ENCODE measurements around the gene ZNF423. TPM values are rescaled to one million over a fixed set of nuclear protein-coding genes. Genes with fewer than 3 reads are reported as not detected.
A peak's percentile ranks its signal among the peaks of the same experiment; 100 is the strongest.

The ZNF423 gene
- total RNA-seq, 6 experiments from 2014 or later, result not detected

DNA sequence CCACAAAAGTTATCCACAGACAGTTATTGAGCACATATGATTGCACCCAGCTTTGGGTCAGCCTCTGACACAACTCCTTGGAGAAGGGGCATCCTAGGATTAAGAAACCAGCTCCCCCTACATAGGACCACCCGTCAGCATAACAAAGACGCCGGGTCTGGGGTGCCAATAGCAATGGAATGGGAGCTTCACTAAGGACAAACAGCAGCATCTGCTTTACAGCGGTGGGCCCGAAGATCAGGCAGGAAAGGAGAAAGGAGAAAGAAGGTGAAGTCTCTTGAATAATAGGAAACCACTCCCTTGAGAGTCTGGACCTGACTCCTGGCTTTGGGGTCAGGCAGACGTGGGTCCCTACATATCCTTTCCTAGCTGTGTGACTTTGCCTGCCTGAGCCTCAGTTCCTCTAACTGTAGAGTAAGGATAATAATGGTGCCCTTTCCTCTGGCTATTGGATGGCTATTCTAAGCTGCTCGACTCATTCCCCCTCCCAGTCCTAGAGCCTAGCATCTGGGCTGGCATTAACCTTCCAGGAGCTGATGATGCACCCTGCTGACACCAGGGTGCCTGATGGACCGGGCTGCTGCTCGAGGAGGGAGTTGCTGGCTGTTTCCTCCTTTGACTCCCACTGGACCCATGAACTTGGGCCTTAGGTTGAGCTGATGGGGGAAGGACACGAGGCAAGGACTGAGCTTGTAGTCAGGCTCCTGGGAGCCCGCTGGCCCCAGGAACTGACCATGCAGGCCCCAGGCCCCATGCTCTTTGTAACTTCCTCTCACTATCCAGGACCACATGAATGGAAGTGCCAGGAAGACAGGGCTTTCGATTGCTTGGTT, 388.2 kb downstream of the ZNF423 start:
- H3K27me3 Mint-ChIP-seq (ENCODE audit: insufficient read depth), result peaks cover 3% of the 10 kb centered on the region; the same call in 1 of the 2 replicates
- no peak overlapping the region for H3K4me3 Mint-ChIP-seq
- H3K4me1 Mint-ChIP-seq (ENCODE audit: low read depth), result no peaks in the 10 kb centered on the region
- no peak for TF ChIP-seq CTCF (IDR thresholded peaks at IDR 0.05)
- H3K9me3 Mint-ChIP-seq, result peaks cover 24% of the 10 kb centered on the region
- DNase-seq, result no peak
- no peaks in the 10 kb centered on the region for H3K36me3 Mint-ChIP-seq (ENCODE audit: low read depth)
- H3K27ac Mint-ChIP-seq, result no peak overlapping the region

DNA sequence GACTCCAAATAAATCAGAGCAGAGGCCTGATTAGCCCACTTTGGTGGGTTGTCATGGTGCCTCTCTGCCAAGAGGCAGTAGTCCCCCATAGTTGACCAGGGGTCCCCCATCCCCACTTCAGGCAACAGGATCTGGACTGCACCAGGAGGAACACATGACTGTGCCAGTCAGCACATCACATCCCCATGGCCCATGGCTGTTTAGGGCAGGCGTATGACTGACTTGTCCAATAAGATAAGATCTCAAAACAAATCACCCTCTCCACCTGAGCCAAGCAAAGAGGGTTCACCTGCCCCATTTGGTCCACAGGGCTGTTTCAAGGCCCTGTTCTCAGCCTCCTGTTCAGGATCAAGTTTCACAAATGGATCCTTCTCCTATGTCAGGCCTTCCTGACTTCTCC, 389.0 kb downstream of the ZNF423 start:
- Mint-ChIP-seq H3K4me3 (no peak overlapping the region), H3K27me3 (ENCODE audit: insufficient read depth) (peaks cover 4% of the 10 kb centered on the region; the same call in 1 of the 2 replicates), H3K4me1 (ENCODE audit: low read depth) (no peaks in the 10 kb centered on the region), H3K27ac (no peak overlapping the region), H3K36me3 (ENCODE audit: low read depth) (peaks cover 4% of the 10 kb centered on the region; the same call in 1 of the 2 replicates), H3K9me3 (peaks cover 29% of the 10 kb centered on the region)
- no peak for DNase-seq
- TF ChIP-seq CTCF (IDR thresholded peaks at IDR 0.05), result no peak

DNA sequence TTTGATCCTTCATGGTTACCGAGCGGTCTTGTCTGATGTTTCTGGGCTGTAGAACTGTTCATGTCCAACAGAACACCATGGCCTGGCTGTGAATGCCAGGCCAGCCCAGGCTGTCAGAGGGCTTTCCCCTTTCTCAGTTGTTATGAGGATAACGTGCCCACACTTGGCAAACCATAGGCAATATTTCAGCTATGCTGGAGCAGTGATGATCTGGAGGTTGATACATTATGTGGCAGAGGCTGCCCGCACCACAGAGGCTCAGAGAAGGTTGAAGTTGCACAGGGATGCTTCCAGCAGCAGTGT, 389.4 kb downstream of the ZNF423 start:
- H3K27ac Mint-ChIP-seq, result no peak overlapping the region
- H3K27me3 Mint-ChIP-seq (ENCODE audit: insufficient read depth), result peaks cover 4% of the 10 kb centered on the region; the same call in 1 of the 2 replicates
- peaks cover 29% of the 10 kb centered on the region for H3K9me3 Mint-ChIP-seq
- TF ChIP-seq CTCF (IDR thresholded peaks at IDR 0.05), result no peak
- H3K4me1 Mint-ChIP-seq (ENCODE audit: low read depth), result no peaks in the 10 kb centered on the region
- no peak overlapping the region for H3K4me3 Mint-ChIP-seq
- DNase-seq, result no peak
- peaks cover 4% of the 10 kb centered on the region; the same call in 1 of the 2 replicates for H3K36me3 Mint-ChIP-seq (ENCODE audit: low read depth)

DNA sequence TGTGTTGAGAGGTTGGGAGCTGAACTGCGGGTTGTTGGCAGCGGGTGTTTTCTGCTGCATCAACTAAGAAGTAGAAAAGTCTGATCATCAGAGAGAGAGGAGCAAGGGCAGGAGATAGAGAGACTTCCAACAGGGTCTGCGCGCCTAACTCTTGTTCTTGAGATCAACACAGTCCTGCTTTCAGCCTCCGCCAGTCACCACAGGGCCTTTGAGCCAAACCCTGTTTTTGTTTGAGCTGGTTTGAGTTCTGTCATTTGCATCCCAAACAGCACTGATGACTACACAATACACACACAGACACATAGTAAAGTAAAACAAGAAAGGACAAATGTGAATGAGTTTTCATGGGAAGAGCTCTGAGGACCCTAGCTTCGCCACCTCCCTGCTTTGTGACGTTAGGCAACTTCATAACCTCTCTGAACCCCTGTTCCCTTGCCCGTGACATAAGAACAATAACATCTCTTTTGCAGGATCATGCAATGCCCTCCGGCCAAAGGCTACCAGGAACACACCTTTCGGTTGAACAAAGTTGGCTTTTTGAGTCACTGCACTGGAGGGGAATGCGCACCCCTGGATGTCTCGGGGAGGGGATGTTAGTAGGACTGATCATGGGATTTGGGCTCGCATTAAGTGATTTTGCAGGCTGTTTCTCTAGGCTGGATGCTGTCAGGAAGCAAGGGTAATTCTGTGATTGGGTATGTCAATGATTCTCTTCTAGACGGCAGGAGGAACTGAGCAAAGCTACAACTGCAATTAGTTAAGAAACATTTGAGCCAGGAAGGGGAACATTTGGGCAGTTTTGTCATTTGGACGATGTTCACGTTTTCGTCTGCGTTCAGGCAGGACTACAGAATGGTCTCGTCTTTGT, 390.0 kb downstream of the ZNF423 start:
- H3K4me3 Mint-ChIP-seq, result no peak overlapping the region
- no peak for TF ChIP-seq CTCF (IDR thresholded peaks at IDR 0.05)

DNA sequence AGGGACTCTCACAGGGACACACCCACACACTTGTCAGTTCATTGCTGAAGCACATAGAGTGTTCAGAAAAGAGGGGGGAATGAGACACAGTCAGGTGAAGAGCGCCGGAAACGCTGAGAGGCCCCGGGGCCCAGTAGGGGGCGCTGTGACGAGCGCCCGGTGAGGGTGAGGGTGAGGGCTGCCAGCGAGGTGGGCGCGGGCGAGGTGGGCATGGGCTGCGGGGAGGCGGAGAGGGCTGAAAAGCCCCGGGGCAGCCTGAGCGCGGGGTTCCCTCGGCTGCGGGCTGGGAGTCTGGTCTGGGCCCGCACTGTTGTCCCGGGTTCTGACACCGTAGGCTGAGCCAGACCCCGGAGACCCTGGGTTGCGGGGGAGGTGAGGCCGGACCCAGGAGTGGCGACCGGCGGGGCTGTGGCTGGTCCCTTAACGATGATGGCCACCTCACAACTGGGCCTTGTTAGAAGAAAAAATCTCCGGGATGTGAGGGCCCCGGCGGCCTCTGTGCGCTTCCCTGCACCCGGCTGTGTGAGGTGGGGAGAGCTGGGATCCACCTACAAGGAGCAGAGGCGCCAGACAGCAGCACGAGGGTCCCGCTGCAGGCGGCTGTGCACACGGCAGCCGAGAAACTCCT, 390.9 kb downstream of the ZNF423 start:
- TF ChIP-seq CTCF (IDR thresholded peaks at IDR 0.05), result 0 out of 2 replicates have a peak, but pooled peaks have one; percentile 21
- Mint-ChIP-seq H3K4me3 (no peak overlapping the region), H3K27me3 (ENCODE audit: insufficient read depth) (peaks cover 4% of the 10 kb centered on the region; the same call in 1 of the 2 replicates), H3K9me3 (peaks cover 29% of the 10 kb centered on the region), H3K27ac (no peak overlapping the region), H3K4me1 (ENCODE audit: low read depth) (no peaks in the 10 kb centered on the region), H3K36me3 (ENCODE audit: low read depth) (peaks cover 4% of the 10 kb centered on the region; the same call in 1 of the 2 replicates)
- no peak for DNase-seq

More for the DNA sequence above, 390.0 kb downstream of the ZNF423 start:
- no peak for DNase-seq
- no peaks in the 10 kb centered on the region for H3K4me1 Mint-ChIP-seq (ENCODE audit: low read depth)
- peaks cover 4% of the 10 kb centered on the region; the same call in 1 of the 2 replicates for H3K27me3 Mint-ChIP-seq (ENCODE audit: insufficient read depth)
- peaks cover 4% of the 10 kb centered on the region; the same call in 1 of the 2 replicates for H3K36me3 Mint-ChIP-seq (ENCODE audit: low read depth)
- H3K27ac Mint-ChIP-seq, result no peak overlapping the region
- H3K9me3 Mint-ChIP-seq, result peaks cover 29% of the 10 kb centered on the region
